Neural progenitor cell (in vitro differentiated cells): ENCODE measurements around the gene BCAS1.

Source experiments
- CTCF ChIP-seq: fragments of 200-600 bp; sonication (generic); IDR thresholded peaks from 2 replicates; pipeline ENCODE4 v1.5.1; 2017; ENCODE audit warnings: antibody characterized with exemption, mild to moderate bottlenecking
- EZH2 ChIP-seq: fragments of 200-600 bp; sonication (generic); IDR thresholded peaks from 2 replicates; pipeline ENCODE4 v1.6.1; 2017; ENCODE audit warnings: antibody characterized with exemption, mild to moderate bottlenecking, moderate library complexity

GRCh38 chr20:54116550-54117235 is 46.3 kb upstream of the BCAS1 start:
- TF ChIP-seq CTCF = no peak
- TF ChIP-seq EZH2 = no peak
